Thymus (tissue), 11 donors: ENCODE results near the gene GTPBP6. TPM values are rescaled to one million over a fixed set of nuclear protein-coding genes. Genes with fewer than 3 reads are reported as not detected.

Source experiments
- DNase-seq, 9 donors: peaks; one replicate each; pipeline ENCODE4 v3.0.0-alpha.2; 2013; ENCODE audit warnings: low spot score in 9 of 9, low read depth in 6 of 9, missing footprints in 1 of 9
- H3K27ac ChIP-seq, 2 donors: one replicate each; pipeline ENCODE4 v1.5.1; 2013; ENCODE audit warnings: control low read depth in 1 of 2, low read depth in 1 of 2, low read length in 1 of 2, mild to moderate bottlenecking in 1 of 2, moderate library complexity in 1 of 2
- H3K27me3 ChIP-seq, 2 donors: one replicate each; pipeline ENCODE4 v1.5.1; 2013; ENCODE audit warnings: low read length in 1 of 2; ENCODE audit not compliant: control insufficient read depth in 2 of 2, insufficient read depth in 1 of 2
- H3K36me3 ChIP-seq, 2 donors: one replicate each; pipeline ENCODE4 v1.5.1; 2013; ENCODE audit warnings: low read length in 1 of 2, mild to moderate bottlenecking in 1 of 2, moderate library complexity in 1 of 2; ENCODE audit not compliant: control insufficient read depth in 2 of 2, insufficient read depth in 2 of 2
- H3K4me1 ChIP-seq, 2 donors: one replicate each; pipeline ENCODE4 v1.5.1; 2013; ENCODE audit warnings: low read length in 2 of 2; ENCODE audit not compliant: control insufficient read depth in 2 of 2, insufficient read depth in 2 of 2
- H3K4me3 ChIP-seq, 2 donors: one replicate each; pipeline ENCODE4 v1.5.1; 2013; ENCODE audit warnings: low read length in 2 of 2, control low read depth in 1 of 2, mild to moderate bottlenecking in 1 of 2
- H3K9me3 ChIP-seq, 2 donors: one replicate each; pipeline ENCODE4 v1.5.1; 2013; ENCODE audit warnings: low read length in 1 of 2, mild to moderate bottlenecking in 1 of 2; ENCODE audit not compliant: control insufficient read depth in 2 of 2, insufficient read depth in 1 of 2
- WGBS: extraction: QIAGEN DNeasy Blood & Tissue Kit; methylation state at CpG from one replicate; pipeline ENCODE4 v1.1.7; 2013; 5-methylcytosine and 5-hydroxymethylcytosine counted together
- polyA plus RNA-seq: library from polyadenylated mRNA; stranded (reverse); fragments of 200-250 nt; gene quantifications from one replicate; pipeline ENCODE4 v1.2.3, GENCODE V29; 2013
- total RNA-seq: library from RNA; stranded (reverse); fragments of 120-200 nt; gene quantifications from one replicate; pipeline ENCODE4 v1.2.4, GENCODE V29; 2013
- donor health status: healthy.

Gene GTPBP6
- total and polyA plus RNA-seq, 2 donors = 26.0 to 64.9 TPM

DNA sequence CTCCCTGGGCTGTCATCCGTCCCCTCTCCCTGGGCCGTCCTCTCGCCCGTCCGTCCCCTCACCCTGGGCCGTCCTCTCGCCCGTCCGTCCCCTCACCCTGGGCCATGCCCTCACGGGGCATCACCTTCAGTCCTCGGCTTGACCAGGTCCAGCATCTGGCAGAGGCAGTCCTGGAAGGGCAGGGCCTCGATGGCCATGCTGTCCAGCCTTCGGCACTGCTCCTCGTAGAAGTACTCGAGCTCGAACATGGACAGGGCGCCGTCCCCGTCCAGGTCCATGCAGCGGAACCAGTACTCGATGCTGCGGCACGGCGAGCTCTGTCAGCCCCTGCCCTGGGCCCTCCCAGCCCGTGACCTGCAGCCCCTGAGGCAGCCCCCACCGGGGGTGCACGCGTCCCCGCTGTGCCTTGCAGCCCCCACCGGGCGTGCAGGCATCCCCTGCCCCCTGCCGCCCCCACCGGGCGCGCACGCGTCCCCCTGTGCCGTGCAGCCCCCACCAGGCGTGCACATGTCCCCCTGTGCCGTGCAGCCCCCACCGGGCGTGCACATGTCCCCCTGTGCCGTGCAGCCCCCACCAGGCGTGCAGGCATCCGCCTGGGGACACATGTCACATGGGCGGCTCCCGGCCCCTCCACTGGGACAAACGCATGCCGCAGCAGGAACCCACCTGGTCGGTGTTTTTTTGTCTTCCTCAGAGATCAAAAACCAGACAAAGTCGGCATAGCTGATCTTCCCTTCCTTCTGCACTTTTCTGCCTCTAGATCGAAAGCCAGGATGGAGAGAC is 22.2 kb upstream of the GTPBP6 start:
- Histone ChIP-seq H3K4me1 (no peaks in the 10 kb centered on the region), H3K9me3 (peaks cover 27 to 56% of the 10 kb centered on the region in 2 donors), H3K4me3 (no peak overlapping the region), H3K27ac (no peak overlapping the region), H3K36me3 (peaks cover 41 to 67% of the 10 kb centered on the region in 2 donors), H3K27me3 (no peaks in the 10 kb centered on the region)
- DNase-seq = no peak
- 95% methylated on average over 52 of the region's 52 CpGs for WGBS

DNA sequence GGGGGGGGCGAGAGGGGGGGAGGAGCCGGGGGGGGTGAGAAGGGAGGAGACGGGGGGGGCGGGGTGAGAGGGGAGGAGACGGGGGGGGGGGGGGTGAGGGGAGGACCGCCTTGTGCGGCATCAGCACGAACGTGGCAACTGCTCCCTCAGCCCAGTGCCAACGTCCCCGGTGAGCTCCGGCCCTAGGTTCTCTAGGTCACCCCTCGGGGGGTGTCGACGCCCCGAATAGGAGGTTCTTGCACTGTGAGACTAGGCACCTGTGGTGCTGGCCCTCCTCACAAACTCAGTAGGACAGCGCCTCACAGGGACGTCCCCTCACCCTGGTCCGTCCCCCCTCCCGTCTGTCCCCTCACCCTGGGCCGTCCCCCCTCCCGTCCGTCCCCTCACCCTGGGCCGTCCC is 21.5 kb upstream of the GTPBP6 start:
- no peak overlapping the region for H3K27ac ChIP-seq
- H3K36me3 ChIP-seq = peaks cover 45 to 69% of the 10 kb centered on the region in 2 donors
- H3K27me3 ChIP-seq = no peaks in the 10 kb centered on the region
- 92% methylated on average over 18 of the region's 24 CpGs for WGBS
- DNase-seq = no peak
- H3K4me1 ChIP-seq = no peaks in the 10 kb centered on the region
- no peak overlapping the region for H3K4me3 ChIP-seq
- peaks cover 22 to 54% of the 10 kb centered on the region in 2 donors for H3K9me3 ChIP-seq

DNA sequence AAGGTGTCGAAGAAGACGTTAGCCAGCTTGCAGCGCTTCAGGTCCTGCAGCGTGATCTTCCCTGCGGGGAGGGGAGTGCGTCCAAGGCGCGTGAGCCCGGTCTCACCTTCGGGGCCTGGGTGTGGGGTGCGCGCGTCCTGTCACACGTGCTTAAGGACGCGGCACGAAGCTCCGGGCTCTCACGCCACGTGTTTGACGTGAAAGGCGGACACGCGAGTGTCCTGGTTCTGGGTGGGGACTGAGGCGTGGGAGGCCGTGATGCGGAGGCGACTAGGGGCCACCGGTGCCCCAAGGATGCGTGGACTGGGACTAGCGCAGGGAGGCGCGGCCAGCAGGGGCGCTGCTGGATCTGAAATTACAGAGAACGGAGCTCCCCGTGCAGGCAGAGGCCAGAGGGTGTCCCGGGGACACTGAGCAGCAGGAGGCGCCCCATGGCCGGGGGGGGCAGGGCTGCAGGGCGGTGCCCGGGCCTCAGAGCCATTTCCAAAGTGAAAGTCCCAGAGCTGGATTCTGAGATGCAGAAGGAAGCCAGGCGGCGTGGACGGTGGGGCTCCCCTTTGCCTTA is 20.3 kb upstream of the GTPBP6 start:
- Histone ChIP-seq H3K4me1 (no peaks in the 10 kb centered on the region), H3K36me3 (peaks cover 44 to 69% of the 10 kb centered on the region in 2 donors), H3K9me3 (peaks cover 12 to 46% of the 10 kb centered on the region in 2 donors), H3K27me3 (no peaks in the 10 kb centered on the region), H3K27ac (no peak overlapping the region), H3K4me3 (no peak overlapping the region)
- DNase-seq = no peak
- 95% methylated on average over 44 of the region's 44 CpGs for WGBS

DNA sequence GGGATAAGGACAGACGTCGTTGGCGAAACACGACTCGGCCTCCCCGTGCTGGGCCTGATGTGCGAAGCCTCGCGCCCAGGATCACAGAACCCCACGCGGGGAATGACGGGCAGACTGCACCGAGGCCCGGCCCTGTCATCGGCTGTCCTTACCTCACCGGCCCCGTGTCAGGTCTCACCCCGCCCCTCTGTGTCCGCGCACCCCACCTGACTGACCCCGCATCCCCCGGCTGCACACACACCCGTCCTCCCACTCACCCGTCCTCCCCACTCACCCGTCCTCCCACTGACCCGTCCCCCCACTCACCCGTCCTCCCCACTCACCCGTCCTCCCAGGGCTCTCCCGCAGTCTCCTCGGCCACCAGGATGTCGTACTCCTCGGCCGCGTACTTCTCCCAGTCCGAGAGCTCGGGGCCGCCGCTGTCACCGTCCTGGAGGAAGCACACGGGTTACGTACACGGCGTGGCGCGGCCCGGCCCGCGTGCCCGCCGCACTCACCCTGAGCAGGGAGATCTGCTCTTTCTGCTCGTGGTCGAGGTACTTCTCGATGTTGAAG is 19.8 kb upstream of the GTPBP6 start:
- Histone ChIP-seq H3K4me1 (no peaks in the 10 kb centered on the region), H3K9me3 (peaks cover 12 to 47% of the 10 kb centered on the region in 2 donors), H3K27ac (no peak overlapping the region), H3K27me3 (no peaks in the 10 kb centered on the region), H3K36me3 (peaks cover 46 to 74% of the 10 kb centered on the region in 2 donors), H3K4me3 (no peak overlapping the region)
- WGBS = 93% methylated on average over 53 of the region's 53 CpGs
- DNase-seq = no peak

DNA sequence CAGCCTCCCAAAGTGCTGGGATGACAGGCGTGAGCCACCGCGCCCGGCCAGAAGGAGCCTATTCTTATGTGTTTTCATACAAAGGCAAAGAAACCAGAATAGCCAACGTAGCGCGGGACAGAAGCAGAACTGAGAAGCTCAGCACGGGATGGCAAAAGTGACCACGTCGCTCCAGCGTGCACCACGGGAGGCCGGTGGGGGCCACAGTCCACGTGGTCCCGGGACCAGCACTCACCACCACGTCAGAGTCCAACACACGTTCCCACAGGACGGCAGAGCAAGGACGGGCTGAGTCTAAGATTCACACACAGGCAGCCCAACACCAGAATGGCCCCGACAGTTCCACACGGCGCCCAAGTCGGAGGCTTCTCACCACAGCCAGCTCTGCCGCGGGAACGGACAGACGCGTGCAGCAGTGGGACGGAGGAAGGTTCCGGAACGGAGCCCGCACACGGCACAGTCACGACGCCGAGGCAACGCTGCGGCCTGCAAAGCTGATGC is 18.8 kb upstream of the GTPBP6 start:
- Histone ChIP-seq H3K27ac (no peak overlapping the region), H3K9me3 (peaks cover 12 to 48% of the 10 kb centered on the region in 2 donors), H3K36me3 (peaks cover 52 to 84% of the 10 kb centered on the region in 2 donors), H3K4me3 (no peak overlapping the region), H3K27me3 (no peaks in the 10 kb centered on the region), H3K4me1 (no peaks in the 10 kb centered on the region)
- no peak for DNase-seq
- 89% methylated on average over 38 of the region's 38 CpGs for WGBS

DNA sequence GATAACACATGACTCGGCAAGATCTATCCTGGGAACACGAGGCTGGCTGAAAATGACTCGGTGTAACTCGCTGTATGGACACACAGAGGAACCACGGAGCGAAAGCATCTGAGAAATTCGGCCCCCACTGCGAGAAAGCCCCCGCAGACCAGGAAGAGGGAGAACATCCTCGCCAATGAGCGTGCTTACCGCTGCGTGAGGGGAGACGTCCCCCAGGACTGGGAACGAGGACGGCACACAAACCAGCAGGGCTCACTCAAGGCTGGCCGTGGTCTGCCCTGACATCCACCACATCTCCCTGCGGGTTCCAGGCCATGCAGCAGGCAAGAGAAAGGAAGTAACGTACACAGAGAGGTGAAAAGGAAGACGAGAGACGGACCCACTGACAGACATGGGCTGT is 17.6 kb upstream of the GTPBP6 start:
- Histone ChIP-seq H3K27ac (no peak overlapping the region), H3K36me3 (peaks cover 46 to 76% of the 10 kb centered on the region in 2 donors), H3K27me3 (peaks cover 6 to 10% of the 10 kb centered on the region in 2 donors), H3K4me3 (no peak overlapping the region), H3K9me3 (peaks cover 8 to 38% of the 10 kb centered on the region in 2 donors), H3K4me1 (no peaks in the 10 kb centered on the region)
- DNase-seq = no peak
- 92% methylated on average over 21 of the region's 21 CpGs for WGBS

DNA sequence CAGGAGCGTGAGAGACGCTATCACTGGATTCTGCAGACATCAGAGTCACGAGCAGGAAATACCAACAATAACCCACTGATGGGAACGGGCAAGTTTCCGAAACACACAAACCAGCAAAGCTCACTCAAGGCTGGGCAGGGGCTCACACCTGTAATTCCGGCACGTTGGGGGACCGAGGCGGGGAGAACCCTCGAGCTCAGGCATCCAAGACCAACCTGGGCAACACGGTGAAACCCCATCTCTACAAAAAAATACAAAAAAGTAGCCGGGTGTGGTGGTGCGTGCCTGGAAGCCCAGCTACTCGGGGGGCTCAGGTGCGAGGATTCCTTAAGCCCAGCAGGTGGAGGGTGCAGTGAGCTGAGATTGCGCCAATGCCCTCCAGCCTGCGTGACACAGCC is 17.2 kb upstream of the GTPBP6 start:
- peaks cover 0 to 3% of the 10 kb centered on the region in 2 donors for H3K4me1 ChIP-seq
- no peak overlapping the region for H3K4me3 ChIP-seq
- no peak for DNase-seq
- 98% methylated on average over 17 of the region's 17 CpGs for WGBS
- H3K27me3 ChIP-seq = peaks cover 11 to 15% of the 10 kb centered on the region in 2 donors
- H3K9me3 ChIP-seq = peaks cover 5 to 39% of the 10 kb centered on the region in 2 donors
- H3K27ac ChIP-seq = no peak overlapping the region
- H3K36me3 ChIP-seq = peaks cover 46 to 72% of the 10 kb centered on the region in 2 donors

DNA sequence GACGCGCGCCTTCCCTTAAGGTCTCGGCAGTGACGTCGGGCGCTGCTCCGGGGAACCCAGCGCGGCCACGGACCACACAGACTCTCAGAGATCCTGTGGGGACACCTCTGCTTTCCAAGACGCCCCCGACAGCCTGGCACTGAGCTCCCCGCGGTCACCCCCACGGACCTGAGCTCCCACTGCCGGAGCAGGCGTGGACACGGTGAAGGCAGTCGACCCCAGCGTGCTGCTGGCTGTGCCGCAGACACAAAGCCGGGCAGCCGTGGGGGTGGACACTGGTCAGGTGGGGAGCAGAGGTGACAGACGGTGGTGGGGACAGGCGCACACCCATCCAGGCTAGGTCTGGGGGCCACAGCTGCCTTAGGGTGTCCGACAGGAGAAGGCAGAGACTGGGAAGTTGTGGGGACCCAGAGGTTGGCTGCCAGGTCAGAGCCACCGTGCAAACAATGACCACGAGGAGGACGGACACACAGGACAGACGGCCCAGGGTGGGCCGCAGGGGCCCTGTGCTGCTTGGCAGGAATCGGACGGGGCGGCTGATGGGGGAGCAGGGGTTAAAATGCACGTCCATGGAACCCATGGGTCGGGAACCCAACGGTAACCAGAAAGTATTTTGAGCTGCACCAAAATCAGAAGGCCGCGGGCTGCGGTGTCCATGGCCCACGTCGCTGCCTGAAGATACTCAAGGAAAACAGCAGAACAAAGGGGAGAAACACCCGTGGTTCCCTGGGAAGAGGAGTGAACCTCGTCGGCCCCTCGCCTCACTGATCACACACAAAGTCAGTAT is 16.6 kb upstream of the GTPBP6 start:
- peaks cover 46 to 66% of the 10 kb centered on the region in 2 donors for H3K36me3 ChIP-seq
- no peak for DNase-seq
- H3K4me3 ChIP-seq = no peak overlapping the region
- WGBS = 98% methylated on average over 47 of the region's 47 CpGs
- no peak overlapping the region for H3K27ac ChIP-seq
- H3K27me3 ChIP-seq = peaks cover 15 to 21% of the 10 kb centered on the region in 2 donors
- peaks cover 3 to 37% of the 10 kb centered on the region in 2 donors for H3K9me3 ChIP-seq
- peaks cover 0 to 5% of the 10 kb centered on the region in 2 donors for H3K4me1 ChIP-seq
